Measurements from ENCODE around the gene EPN2.

DNA sequence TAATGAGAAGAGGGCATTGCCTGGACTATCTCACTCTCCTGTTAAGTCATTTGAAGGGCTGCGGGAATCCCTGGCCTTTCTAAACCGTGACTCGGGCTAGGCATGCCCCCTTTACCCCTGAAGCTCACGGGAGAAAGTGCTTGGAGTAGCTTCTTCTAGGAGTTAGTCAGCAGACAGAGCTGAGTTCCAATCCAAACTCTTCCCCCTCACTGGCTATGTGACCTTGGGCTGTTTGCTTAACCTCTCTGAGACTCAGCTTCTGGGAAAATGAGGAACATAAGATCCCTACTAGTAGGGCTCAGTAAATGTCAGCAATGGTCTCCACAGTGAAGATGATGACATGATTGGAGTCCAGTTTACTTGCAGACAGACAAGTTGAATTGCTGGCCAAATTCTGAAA is 131.1 kb downstream of the EPN2 start:
- no peak for TF ChIP-seq SPI1 (IDR thresholded peaks at IDR 0.05; ENCODE audit: low read depth, low read length)
- no peak for TF ChIP-seq POLR2AphosphoS5 (IDR thresholded peaks at IDR 0.05; ENCODE audit: low read depth, low read length)
- no peak for TF ChIP-seq TAF1 (IDR thresholded peaks at IDR 0.05; ENCODE audit: low read depth, low read length)
- TF ChIP-seq POLR2A (IDR thresholded peaks at IDR 0.05; ENCODE audit: low read depth, low read length): no peak

Measured in GM12891 (cell line).